Neural cell (in vitro differentiated cells): ENCODE data around the gene NFIA. TPM values are rescaled to one million over a fixed set of nuclear protein-coding genes. Genes with fewer than 3 reads are reported as not detected.

Experiments
- H2AFZ ChIP-seq: fragments of 200-600, 300-800 bp; sonication (generic), shearing (Covaris generic); 2 replicates; pipeline ENCODE4 v1.6.0; 2014; ENCODE audit warnings: low read depth, mild to moderate bottlenecking, antibody characterized with exemption, low read length, moderate library complexity
- H3F3A ChIP-seq: fragments of 200-600 bp; shearing (Covaris generic); 2 replicates; pipeline ENCODE4 v1.6.1; 2016; ENCODE audit warnings: mild to moderate bottlenecking, moderate library complexity, mixed read lengths, antibody characterized with exemption, low read length; ENCODE audit not compliant: insufficient read depth, poor library complexity, severe bottlenecking
- H3K27ac ChIP-seq: fragments of 200-600, 300-800 bp; sonication (generic), shearing (Covaris generic); 2 replicates; pipeline ENCODE4 v1.5.1; 2014; ENCODE audit warnings: mild to moderate bottlenecking, low read length, moderate library complexity
- H3K27me3 ChIP-seq: fragments of 300-800, 200-600 bp; sonication (generic), shearing (Covaris generic); 2 replicates; pipeline ENCODE4 v1.6.0; 2014; ENCODE audit warnings: mild to moderate bottlenecking, low read depth, low read length, moderate library complexity; ENCODE audit not compliant: insufficient read depth
- H3K36me3 ChIP-seq: fragments of 300-800, 200-600 bp; sonication (generic), shearing (Covaris generic); 2 replicates; pipeline ENCODE4 v1.5.1; 2014; ENCODE audit warnings: mild to moderate bottlenecking, antibody characterized with exemption, low read length, moderate library complexity; ENCODE audit not compliant: insufficient read depth
- H3K4me2 ChIP-seq: fragments of 300-800, 200-600 bp; sonication (generic), shearing (Covaris generic); 2 replicates; pipeline ENCODE4 v1.6.0; 2014; ENCODE audit warnings: mild to moderate bottlenecking, low read length
- H3K4me3 ChIP-seq: fragments of 300-800, 200-600 bp; sonication (generic), shearing (Covaris generic); 2 replicates; pipeline ENCODE4 v1.5.1; 2014; ENCODE audit warnings: mild to moderate bottlenecking, low read length, moderate library complexity
- H3K79me2 ChIP-seq: fragments of 200-600 bp; shearing (Covaris generic); replicated peaks from 2 replicates; pipeline ENCODE4 v1.6.0; 2014; ENCODE audit warnings: mild to moderate bottlenecking, low read length, moderate library complexity; ENCODE audit not compliant: insufficient read depth
- H3K9ac ChIP-seq: fragments of 300-800, 200-600 bp; sonication (generic), shearing (Covaris generic); 2 replicates; pipeline ENCODE4 v1.6.1; 2016; ENCODE audit warnings: mild to moderate bottlenecking, low read length, mixed read lengths
- H3K9me2 ChIP-seq: fragments of 200-600 bp; shearing (Covaris generic); 2 replicates; pipeline ENCODE4 v1.6.1; 2016; ENCODE audit warnings: mild to moderate bottlenecking, low read length, mixed read lengths; ENCODE audit not compliant: insufficient read depth
- H3K9me3 ChIP-seq: fragments of 200-600, 300-800 bp; sonication (generic), shearing (Covaris generic); 2 replicates; pipeline ENCODE4 v1.6.1; 2016; ENCODE audit warnings: mild to moderate bottlenecking, mixed run types, low read length, moderate library complexity, mixed read lengths
- H4K20me1 ChIP-seq: fragments of 200-600 bp; shearing (Covaris generic); 2 replicates; pipeline ENCODE4 v1.6.1; 2016; ENCODE audit warnings: mild to moderate bottlenecking, mixed run types; ENCODE audit not compliant: insufficient read depth
- EP300 ChIP-seq: fragments of 450-650 bp; conservative IDR thresholded peaks from 2 replicates; pipeline ENCODE4 v1.6.1; 2014; ENCODE audit warnings: antibody characterized with exemption, mild to moderate bottlenecking, moderate library complexity; ENCODE audit not compliant: poor library complexity, severe bottlenecking
- EZH2 ChIP-seq: fragments of 200-600, 300-800 bp; shearing (Covaris generic), sonication (generic); IDR thresholded peaks from 2 replicates; pipeline ENCODE4 v1.6.1; 2014; ENCODE audit warnings: antibody characterized with exemption, low read length, borderline replicate concordance, mild to moderate bottlenecking; ENCODE audit not compliant: insufficient read depth, poor library complexity, severe bottlenecking
- MXI1 ChIP-seq: fragments of 450-650 bp; conservative IDR thresholded peaks from 2 replicates; pipeline ENCODE4 v1.6.1; 2014; ENCODE audit warnings: antibody characterized with exemption, mild to moderate bottlenecking; ENCODE audit not compliant: poor library complexity, severe bottlenecking
- POLR2AphosphoS5 ChIP-seq: IDR thresholded peaks from 2 replicates; pipeline ENCODE4 v1.6.1; 2012
- RAD21 ChIP-seq: fragments of 450-650 bp; conservative IDR thresholded peaks from 2 replicates; pipeline ENCODE4 v1.6.1; 2014; ENCODE audit warnings: antibody characterized with exemption, mild to moderate bottlenecking, moderate library complexity
- SMC3 ChIP-seq: fragments of 450-650 bp; conservative IDR thresholded peaks from 2 replicates; pipeline ENCODE4 v1.6.1; 2014; ENCODE audit warnings: antibody characterized with exemption, mild to moderate bottlenecking, moderate library complexity; ENCODE audit not compliant: poor library complexity
- TAF1 ChIP-seq: IDR thresholded peaks from 2 replicates; pipeline ENCODE4 v1.6.1; 2012; ENCODE audit warnings: low read depth
- polyA plus RNA-seq: library from polyadenylated mRNA; depleted of rRNA; stranded (reverse); fragments of >200 nt; gene quantifications from 2 replicates; pipeline ENCODE4 v1.2.3, GENCODE V29; 2014
- TF ChIP-seq, protein P1 (sequence below): fragments of 450-650 bp; IDR thresholded peaks from 2 replicates; pipeline ENCODE4 v1.5.1; 2014; ENCODE audit warnings: antibody characterized with exemption, mild to moderate bottlenecking, moderate library complexity; ENCODE audit not compliant: poor library complexity, severe bottlenecking
- TF ChIP-seq, protein P2 (sequence below): IDR thresholded peaks from 2 replicates; pipeline ENCODE4 v1.6.1; 2012; ENCODE audit warnings: borderline replicate concordance

The NFIA gene
- polyA plus RNA-seq, 1 donor from 2014 or later = 0.47 TPM

DNA sequence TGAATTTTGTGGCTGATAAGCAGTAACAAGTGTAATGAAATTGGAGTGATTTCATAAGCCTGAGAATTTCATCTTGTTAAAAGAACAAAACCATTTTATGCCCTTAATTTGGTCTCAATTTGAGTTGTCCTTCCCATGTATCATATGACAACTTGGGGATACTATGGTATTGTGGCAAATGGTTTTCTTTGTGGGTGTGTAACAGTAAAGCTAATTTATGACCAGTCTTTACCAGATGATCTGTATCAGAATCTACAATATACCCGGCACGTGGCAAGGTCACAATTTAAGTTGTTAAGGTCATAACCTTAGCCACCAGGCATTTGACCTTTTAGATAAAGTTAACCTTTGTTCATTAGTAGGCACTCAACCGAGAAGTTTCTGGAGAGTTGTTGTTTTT lies 9.1 kb downstream of the NFIA start:
- Histone ChIP-seq H3K27ac (no peak overlapping the region), H4K20me1 (no peaks in the 10 kb centered on the region), H3K79me2 (no peaks in the 10 kb centered on the region), H3K36me3 (no peaks in the 10 kb centered on the region), H3K9me2 (no peaks in the 10 kb centered on the region), H2AFZ (no peak overlapping the region), H3K9me3 (no peaks in the 10 kb centered on the region), H3K27me3 (peaks cover 17% of the 10 kb centered on the region), H3K9ac (no peak overlapping the region), H3F3A (no peaks in the 10 kb centered on the region), H3K4me3 (no peak overlapping the region), H3K4me2 (no peak overlapping the region)
- no peak for TF ChIP-seq TAF1
- TF ChIP-seq, protein P1, sequence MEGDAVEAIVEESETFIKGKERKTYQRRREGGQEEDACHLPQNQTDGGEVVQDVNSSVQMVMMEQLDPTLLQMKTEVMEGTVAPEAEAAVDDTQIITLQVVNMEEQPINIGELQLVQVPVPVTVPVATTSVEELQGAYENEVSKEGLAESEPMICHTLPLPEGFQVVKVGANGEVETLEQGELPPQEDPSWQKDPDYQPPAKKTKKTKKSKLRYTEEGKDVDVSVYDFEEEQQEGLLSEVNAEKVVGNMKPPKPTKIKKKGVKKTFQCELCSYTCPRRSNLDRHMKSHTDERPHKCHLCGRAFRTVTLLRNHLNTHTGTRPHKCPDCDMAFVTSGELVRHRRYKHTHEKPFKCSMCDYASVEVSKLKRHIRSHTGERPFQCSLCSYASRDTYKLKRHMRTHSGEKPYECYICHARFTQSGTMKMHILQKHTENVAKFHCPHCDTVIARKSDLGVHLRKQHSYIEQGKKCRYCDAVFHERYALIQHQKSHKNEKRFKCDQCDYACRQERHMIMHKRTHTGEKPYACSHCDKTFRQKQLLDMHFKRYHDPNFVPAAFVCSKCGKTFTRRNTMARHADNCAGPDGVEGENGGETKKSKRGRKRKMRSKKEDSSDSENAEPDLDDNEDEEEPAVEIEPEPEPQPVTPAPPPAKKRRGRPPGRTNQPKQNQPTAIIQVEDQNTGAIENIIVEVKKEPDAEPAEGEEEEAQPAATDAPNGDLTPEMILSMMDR = no peak
- TF ChIP-seq EZH2 = no peak
- no peak for TF ChIP-seq RAD21
- TF ChIP-seq MXI1 = no peak
- no peak for TF ChIP-seq SMC3
- TF ChIP-seq POLR2AphosphoS5 = no peak
- no peak for TF ChIP-seq EP300
- TF ChIP-seq, protein P2, sequence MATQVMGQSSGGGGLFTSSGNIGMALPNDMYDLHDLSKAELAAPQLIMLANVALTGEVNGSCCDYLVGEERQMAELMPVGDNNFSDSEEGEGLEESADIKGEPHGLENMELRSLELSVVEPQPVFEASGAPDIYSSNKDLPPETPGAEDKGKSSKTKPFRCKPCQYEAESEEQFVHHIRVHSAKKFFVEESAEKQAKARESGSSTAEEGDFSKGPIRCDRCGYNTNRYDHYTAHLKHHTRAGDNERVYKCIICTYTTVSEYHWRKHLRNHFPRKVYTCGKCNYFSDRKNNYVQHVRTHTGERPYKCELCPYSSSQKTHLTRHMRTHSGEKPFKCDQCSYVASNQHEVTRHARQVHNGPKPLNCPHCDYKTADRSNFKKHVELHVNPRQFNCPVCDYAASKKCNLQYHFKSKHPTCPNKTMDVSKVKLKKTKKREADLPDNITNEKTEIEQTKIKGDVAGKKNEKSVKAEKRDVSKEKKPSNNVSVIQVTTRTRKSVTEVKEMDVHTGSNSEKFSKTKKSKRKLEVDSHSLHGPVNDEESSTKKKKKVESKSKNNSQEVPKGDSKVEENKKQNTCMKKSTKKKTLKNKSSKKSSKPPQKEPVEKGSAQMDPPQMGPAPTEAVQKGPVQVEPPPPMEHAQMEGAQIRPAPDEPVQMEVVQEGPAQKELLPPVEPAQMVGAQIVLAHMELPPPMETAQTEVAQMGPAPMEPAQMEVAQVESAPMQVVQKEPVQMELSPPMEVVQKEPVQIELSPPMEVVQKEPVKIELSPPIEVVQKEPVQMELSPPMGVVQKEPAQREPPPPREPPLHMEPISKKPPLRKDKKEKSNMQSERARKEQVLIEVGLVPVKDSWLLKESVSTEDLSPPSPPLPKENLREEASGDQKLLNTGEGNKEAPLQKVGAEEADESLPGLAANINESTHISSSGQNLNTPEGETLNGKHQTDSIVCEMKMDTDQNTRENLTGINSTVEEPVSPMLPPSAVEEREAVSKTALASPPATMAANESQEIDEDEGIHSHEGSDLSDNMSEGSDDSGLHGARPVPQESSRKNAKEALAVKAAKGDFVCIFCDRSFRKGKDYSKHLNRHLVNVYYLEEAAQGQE = no peak

DNA sequence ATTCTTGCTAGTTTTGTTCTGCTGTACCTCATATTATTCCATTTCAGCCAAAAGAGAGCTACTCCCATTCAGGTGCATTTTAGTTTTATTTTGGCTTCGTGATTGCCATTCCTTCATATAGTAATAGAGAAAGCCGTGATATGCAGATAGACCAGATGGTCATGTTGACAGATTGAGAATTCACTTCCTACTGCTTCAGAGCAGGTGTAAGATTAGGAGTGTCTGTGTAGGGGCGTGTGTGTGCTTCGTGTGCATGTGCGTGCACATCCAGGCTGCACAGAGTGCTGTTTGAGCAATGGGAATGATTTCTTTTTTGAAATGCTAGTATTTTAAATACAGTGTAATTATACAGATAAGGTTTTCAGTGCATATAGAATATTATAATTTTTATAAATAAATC lies 10.3 kb downstream of the NFIA start:
- Histone ChIP-seq H4K20me1 (no peaks in the 10 kb centered on the region), H3K4me2 (no peak overlapping the region), H2AFZ (no peak overlapping the region), H3K27ac (no peak overlapping the region), H3K9me3 (no peaks in the 10 kb centered on the region), H3K79me2 (no peaks in the 10 kb centered on the region), H3K36me3 (no peaks in the 10 kb centered on the region), H3K4me3 (no peak overlapping the region), H3K9me2 (no peaks in the 10 kb centered on the region), H3K27me3 (peaks cover 5% of the 10 kb centered on the region), H3K9ac (no peak overlapping the region), H3F3A (no peaks in the 10 kb centered on the region)
- TF ChIP-seq, protein P2 = no peak
- TF ChIP-seq, protein P1 = no peak
- TF ChIP-seq RAD21 (no peak), MXI1 (no peak), EZH2 (no peak), POLR2AphosphoS5 (no peak), TAF1 (no peak), SMC3 (no peak), EP300 (no peak)
